ENCODE data around the gene PLD5.
"Not testable (repeated sequence)": the region's sequence is repeated elsewhere in the genome, so short reads cannot be mapped to it uniquely, and the experiment has no call there.

GRCh38 chr1:242276769-242277168, 247.7 kb downstream of the PLD5 start:
- not testable (repeated sequence) for TF ChIP-seq POLR2AphosphoS5, TAF1, POLR2A (IDR thresholded peaks at IDR 0.05; ENCODE audit: low read depth, low read length)

All from GM12891 (cell line).